Right renal cortex interstitium (tissue), 3 donors: Measurements from ENCODE around the gene UTS2R. TPM values are rescaled to one million over a fixed set of nuclear protein-coding genes. Genes with fewer than 3 reads are reported as not detected.
"Not testable (repeated sequence)": the region's sequence is repeated elsewhere in the genome, so short reads cannot be mapped to it uniquely, and the experiment has no call there.

Source experiments
- DNase-seq, 3 donors: peaks; one replicate each; pipeline ENCODE4 v3.0.0-alpha.2; 2013; ENCODE audit warnings: low read depth in 3 of 3, low spot score in 2 of 3
- polyA plus RNA-seq, 3 donors: library from polyadenylated mRNA; unstranded; fragments of 120-200 nt; gene quantifications; one replicate each; pipeline ENCODE4 v1.2.1, GENCODE V29; 2013; ENCODE audit not compliant: insufficient read length in 3 of 3

UTS2R gene
- polyA plus RNA-seq, 3 donors, result 0.11 to 0.61 (median 0.41) TPM

DNA sequence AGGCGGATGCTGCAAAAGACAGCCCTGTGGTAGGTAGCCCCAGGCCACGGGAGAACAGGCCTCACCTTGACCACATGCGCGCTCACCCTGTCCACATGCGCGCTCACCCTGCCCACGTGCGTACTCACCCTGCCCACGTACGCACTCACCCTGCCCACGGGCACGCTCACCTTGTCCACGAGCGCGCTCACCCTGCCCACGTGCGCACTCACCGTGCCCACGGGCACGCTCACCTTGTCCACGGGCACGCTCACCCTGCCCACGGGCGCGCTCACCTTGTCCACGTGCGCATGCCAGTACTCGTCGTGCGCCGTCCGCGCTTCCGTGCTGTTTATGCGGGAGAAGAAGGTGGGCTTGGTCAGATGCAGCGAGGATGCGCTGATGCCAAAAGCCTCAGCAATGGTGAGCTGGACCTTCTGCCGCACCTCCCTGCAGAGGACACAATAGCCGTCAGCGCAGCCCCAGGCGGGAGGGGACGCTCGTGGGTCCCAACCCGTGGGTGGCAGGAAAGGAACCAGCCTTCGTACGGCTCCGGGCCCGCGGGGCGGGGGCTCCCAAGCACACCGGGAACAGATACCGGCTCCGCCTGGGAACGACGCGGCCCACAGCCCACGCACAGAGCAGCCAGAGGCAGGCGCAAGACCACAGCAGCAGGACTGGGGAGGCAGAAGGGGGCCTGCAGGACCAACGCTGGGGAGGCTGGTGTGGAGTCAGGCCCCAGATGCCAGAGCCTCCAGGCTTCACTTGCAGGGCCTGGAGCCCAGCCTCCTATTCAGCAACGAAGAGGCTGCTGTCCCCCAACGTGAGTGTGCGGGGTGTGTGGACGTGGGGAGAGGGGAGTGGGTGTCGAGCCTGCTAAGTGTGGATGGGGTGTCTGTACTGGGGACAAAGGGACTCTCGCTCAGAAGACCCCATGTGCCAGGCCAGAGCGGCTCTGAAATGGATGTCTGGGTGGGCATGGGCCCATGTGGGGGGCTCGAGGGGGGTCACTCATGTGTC lies 32.4 kb downstream of the UTS2R start:
- no peak for DNase-seq

DNA sequence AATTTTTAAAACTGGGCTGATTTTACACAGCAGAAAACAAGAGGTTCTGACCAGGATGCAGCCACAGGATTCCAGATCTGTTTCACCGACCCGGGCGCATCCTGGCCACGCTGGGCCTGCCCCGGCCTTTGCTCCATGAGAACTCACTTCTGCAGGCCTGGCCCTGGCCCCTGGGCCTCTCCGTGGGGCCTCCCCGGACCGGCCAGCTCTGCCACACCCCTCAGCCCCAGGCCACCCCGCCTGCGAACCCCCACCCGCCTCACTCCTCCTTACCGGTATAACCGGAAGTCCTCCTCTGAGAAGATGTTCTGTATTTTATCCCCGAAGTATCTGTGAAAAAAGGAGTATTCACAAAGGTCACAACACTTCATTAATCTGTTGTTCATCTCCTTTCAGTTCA lies 33.5 kb downstream of the UTS2R start:
- no peak for DNase-seq

DNA sequence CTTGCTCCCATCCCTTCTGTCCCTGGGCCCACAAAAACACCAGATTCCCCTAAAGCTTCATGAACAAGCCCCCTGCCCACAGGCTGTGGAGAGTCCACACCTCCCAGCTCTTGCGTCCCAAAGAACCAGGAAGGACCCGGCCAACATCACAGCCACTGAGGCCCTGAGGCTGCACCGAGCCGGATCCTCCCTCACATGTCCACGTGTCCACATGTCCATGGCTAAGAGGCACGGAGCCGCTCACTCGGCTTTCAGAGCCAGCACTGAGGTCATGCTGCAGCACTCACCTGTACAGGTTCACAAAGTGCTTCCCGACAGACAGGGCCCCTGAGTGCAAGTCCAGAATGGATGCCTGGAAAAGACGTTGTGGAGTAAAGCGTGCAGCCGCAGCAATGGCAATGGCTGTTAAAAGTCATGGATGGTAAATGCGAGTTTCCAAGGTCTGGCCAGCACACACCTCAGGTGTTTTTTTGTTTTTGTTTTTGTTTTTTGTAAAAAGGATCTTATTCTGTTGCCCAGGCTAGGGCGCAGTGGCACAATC lies 34.6 kb downstream of the UTS2R start:
- no peak for DNase-seq

DNA sequence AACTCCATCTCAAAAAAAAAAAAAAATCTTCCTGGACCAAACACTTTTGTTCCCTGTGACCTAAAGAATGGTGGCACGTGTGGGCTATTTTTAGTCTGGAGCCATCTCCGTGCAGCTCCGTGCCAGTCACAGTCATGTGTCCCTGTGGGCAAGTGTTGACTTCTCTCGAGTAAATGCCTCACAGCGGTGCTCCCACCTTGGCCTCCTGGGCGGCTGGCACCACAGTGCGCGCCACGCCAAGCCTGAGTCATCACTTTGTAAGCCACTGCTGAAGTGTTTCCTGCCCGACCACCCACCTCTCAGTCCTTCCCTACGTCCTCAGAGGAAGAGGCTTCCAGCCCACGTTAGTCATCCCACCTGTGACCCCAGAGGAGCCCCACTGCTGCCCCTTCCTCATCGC lies 35.7 kb downstream of the UTS2R start:
- DNase-seq, result no peak

DNA sequence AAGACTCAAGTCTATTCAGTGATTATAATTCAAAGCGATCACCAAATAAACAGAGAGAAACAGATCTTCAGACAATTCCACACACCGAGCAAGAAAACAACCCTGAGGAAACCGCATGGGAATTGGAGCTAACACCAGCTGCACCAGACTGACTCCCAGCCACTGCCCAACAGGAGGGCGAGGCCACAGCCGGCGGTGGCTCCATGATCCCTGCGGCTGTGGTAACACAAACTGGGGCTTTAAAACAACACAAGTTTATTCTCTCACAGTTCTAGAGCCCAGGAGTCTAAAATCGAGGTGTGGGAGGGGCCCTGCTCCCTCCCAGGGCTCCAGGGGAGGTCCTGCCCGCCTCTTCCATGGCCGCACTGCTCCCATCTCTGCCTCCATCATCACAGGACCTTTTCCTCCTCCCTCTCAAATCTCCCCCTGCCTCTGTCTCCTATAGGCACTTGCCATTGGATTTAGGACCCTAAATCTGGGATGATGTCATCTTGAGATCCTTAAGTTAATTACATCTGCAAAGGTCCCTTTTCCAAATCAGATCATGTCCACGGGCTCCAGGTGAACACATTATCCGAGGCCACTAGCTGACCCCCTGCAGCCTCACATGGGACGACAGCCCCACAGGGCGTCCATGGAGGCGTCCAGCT lies 36.8 kb downstream of the UTS2R start:
- DNase-seq, result no peak

DNA sequence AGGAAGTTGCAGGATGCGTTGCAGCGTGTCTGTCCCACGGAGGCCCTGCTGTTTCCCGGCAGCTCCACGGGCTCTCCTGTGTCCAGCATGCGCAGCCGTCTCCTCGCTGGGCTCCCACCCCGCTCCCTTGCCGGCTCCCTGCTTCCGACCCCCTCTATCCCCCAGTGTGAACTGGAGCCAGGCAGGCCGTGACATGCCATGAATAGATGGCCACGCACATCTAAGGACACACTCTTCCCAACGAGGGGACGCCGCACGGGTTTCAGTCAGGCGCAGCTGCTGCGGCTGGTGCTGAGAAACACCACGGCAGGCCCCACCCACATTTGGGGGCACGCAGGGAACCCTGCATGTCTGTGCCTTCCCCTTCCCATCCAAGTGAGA lies 37.4 kb downstream of the UTS2R start:
- DNase-seq, result no peak

DNA sequence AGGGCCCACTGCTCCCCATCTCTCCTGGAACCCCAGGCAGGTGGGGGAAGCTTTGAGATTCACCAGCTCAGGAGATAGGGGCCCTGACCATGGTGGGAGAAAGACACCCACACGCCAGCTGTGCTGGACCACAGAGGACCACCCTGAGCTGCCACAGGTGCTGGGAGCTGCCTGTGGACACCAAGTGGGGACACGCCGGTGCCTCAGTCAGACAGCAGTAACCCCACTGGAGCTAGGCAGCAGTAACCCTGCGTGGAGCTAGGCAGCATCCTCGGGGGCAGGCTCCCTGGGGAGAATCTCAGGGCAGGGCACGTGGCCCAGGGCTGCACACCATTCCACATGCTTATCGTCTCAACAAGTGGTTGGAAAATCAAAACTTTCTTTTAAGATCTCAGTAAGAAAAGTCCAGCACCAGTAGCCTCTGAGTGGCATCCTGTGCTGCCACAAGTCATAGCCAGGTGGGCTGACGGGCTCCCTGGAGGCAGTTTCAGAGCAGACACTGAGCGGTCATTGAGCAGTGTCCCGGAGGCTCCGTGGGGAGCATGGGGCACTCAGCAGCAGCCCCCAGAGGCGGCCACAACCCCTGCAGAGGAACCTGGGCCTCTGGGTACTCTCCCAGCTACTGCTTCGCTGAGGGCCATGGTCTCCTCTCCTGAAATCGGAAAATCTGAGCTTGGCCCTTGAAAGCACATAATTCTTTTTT lies 38.6 kb downstream of the UTS2R start:
- DNase-seq, result no peak

DNA sequence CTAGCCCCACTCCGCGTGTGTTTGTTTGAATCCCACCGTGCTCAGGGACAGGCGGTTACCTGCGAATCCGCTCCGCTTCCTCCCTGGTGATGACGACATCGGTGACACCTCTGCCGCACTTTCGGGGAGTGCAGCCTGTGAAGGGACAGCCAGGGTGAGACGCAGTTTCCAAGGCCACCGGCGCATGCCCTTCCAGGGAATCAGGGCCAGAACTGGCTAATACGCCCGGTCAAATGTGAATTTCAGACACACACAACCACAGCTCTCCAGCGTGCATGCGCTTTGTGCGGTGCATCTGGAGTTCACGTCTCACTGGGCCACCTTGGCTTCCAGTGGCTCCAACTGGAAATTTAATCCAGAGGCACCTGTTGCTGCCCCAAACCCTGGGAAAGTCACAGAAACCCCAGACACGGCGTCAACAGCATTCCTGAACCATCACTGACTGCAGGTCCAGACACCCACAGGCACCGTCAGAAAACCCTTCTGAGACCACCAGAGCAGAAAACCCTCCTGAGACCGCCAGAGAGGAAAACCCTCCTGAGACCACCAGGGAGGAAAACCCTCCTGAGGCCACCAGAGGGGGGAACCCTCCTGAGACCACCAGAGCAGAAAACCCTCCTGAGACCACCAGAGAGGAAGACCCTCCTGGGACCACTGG lies 40.0 kb downstream of the UTS2R start:
- no peak for DNase-seq

DNA sequence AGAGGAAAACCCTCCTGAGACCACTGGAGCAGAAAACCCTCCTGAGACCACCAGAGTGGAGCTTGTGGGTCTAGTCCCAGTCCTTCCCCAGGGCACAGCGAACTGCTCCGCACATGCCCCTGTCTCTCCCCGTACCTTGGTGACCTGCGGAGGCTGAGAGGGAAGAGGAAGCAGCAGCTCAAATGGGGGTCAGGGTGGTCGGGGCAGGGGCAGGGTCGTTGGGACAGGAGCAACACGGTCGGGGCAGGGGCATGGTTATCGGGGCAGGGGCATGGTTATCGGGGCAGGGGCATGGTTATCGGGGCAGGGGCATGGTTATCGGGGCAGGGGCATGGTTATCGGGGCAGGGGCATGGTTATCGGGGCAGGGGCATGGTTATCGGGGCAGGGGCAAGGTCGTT lies 40.5 kb downstream of the UTS2R start:
- not testable (repeated sequence) for DNase-seq

DNA sequence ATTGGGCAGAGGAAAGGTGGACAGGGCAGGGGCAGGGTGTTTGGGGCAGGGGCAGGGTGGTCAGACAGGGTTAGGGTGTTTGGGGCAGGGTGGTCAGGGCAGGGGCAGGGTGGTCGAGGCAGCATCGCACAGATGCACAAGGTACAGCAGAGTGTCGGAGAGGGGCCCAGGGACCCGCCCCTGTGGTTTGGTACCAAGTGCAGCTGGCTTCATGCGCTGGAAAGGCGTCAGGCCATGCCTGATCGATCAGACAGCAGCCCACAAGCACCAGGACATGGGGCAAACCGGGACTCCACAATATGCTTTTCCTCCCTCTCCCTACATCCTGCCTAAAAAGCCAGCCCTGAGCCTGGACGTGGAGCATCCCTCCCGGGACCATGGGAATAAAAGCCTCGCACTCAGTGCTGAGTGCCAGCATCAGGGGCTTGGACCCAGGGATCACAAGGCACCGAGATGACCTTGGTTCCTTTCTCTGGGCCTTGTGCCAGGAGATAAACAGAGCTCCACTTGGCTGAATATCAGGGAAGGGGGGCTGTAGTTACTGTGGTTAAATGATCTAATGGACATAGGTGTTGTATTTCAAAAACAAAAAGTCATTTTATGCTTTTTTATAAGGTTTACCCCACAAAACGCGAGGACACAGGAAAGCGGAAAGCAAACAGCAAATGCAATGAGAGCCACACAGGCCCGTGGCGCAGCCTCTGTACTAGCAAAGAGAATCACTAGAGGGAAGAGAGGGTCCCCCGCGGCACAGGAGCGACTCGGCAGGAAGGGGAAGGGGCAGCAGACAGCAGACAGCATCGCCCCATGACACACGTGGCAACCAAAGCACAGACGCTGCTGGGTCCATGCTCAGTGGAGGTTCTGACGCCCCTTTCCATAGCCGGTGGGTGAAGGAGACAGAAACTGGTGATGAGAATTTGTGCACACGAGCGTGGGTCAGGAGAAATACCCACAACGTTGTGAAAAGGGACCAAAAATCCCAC lies 41.3 kb downstream of the UTS2R start:
- DNase-seq, result no peak

DNA sequence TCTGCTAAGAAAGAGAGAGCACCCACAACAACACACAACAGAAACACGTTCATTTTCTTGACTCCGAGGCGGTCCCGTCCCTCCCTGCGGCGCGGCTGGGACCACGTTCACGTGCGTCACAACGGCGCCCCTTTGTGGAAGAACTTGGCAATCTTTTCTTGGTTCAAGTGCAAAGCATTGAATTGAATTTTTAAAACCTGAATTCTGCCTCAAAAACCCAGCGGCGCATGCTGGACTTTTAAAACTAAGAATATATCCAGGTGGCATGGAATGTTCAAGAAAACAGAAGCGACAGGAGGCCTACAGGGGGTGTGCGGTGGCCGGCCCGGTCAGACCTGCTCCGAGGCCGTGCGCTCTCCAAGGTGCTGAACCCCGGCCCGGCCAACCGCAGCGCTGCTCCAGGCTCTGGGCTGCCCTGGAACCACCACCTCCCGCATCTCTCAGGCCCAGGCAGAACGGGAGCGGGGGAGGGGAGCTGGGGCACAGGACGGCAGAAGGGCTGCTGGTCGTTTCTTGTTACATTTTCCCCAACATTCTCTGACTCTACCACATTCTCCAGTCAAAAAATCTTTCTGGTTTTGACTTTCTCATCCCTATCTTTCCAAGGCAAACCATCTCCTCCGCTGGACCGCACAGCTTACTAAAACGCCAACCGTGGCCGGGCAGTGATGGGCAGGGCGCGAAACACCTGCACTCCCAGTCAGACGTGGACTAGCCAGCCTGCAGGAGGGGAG lies 43.1 kb downstream of the UTS2R start:
- DNase-seq, result peak; percentile 58 to 74 (median 67)

DNA sequence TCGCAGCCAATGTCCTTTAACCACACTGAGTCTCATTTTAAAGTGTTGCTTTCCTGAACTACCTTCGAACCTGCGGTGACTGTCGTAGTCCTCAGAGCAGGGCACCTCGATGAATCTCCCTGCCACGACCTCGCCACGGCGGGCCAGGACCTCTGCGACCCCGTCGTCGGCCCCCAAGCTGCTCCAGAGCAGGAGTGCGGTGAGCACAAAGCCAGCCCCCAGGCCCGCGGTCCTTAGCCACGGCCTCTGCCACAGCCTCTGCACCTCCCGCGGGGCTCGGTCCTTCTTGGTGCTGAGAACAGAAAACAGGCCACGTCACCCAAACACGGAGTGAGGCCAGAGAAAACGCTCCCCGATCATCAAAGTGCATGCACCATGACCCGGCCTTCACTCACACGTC lies 43.8 kb downstream of the UTS2R start:
- no peak for DNase-seq

DNA sequence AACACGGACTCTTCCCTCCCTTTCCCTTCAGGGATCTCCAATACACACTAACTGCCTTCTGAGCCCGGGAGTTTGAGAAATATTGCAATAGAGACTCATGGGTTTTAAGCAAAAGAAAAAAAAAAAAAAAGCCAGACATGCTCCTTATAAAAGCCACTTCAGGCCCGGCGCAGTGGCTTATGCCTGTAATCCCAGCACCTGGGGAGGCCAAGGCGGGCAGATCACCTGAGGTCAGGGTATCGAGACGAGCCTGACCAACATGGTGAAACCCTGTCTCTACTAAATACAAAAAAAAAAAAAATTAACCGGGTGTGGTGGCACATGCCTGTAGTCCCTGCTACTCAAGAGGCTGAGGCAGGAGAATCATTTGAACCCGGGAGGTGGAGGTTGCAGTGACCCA lies 44.2 kb downstream of the UTS2R start:
- DNase-seq, result no peak

DNA sequence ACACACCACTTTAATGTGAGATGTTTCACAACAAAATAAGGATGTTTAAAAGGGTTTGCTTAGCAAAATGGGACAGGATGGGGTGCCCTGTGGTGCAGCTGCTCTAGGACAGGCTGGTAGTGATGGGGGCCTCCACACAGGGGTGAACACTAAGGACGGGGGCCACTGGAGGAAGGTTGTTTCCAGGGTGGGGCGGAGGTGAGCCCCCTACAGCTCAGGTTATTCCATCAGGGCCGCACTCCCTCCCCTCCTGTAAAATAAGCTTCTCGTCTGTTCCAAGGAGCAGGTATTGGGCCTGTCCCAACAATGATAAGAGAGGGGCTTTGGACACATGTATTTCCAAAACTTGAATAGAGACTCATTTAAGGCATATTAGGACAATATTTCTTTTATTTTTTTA lies 44.7 kb downstream of the UTS2R start:
- no peak for DNase-seq

DNA sequence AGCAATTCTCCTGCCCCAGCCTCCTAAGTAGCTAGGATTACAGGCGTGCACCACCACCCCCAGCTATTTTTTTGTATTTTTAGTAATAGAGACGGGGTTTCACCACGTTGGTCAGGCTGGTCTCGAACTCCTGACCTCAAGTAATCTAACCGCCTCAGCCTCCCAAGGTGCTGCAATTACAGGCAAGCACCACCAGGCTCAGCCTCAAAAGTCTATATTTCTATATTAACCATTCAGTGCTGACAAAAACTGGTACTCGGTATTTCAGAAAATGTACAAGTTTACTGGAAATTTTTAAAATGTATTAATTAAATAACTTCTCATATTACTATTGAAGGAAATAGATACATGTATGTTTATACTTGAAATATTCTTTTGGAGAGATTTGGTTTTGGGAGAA lies 45.2 kb downstream of the UTS2R start:
- no peak for DNase-seq

DNA sequence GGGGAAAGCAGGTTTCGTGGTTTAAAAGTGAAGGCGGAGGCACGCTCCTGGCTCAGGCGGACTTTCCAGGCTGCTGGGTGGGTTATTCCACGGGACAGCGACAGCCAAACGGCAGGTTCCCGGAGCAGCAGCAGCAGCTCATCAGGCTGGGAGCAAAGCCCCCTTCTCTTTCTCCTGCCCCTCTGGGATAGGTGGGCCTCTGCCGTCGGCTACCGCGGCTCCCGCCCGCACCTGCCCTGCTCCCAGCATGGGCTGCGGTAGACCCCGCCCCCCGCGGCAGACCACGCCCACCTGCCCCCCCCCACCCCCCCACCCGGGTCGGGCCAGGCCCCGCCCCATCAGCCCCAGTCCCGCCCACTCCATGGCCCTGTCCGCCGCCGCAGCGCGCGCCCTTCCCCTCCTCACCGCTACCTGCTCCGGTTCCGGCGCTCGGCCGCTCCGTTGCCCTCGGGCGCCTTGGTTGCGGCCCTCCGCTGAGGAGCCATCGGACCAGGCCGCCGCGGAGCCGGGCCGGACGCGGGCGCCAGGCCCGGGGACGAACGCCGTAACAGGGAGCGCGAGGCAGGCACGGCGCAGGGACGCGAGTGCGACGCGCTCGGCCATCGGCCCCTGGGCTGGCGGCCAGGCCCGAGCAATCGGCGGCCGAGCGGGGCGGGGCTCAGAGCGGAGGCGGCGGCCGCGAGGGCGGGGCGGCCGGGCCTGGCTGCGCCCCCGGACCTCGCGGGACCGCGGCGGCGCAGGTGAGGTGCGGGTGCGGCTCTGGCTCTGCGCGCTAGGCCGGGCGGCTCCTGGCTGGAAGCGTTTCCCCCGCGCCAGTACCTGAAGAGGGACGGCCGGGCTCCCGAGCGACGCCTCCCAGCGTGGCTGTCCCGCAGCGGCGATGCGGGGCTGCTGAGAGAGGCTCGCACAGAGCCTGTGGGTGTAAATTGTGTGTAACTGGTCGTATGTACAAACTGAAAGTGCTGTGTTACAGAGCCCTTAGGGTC lies 46.7 kb downstream of the UTS2R start, which contains the start of the genes HEXD and OGFOD3:
Gene HEXD, plus strand, starts transcription at position 347 of the 986 bp plus-strand sequence. CDS start 1,453 bp downstream, outside the sequence.
Gene OGFOD3, minus strand, starts transcription at position 586 of the 986 bp plus-strand sequence. Its CDS starts 101 bp downstream, at position 485.
- peak; percentile 58 to 82 (median 81) for DNase-seq

DNA sequence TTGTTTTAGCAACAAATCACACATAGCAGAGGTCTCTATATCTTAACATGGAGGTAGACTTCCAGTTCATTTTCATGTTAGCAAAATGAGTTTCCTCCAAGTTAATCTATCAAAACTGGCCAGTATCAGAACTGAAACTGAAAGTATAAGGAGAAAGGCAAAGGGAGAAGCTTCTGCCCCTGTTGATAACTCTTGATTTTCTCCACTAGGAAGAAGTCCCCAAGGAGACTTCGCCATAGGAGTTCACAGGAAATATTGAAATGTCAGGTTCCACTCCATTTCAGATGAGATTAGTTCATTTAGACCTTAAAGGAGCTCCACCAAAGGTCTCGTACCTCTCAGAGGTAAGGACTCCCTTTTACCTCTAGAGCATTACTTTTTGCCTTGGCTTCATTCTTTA lies 48.0 kb downstream of the UTS2R start:
- no peak for DNase-seq
